GM19463 (cell line): ENCODE data around the gene DNAJC8.

Source experiments
- ATAC-seq: cut with Tn5 transposase; IDR thresholded peaks from one replicate; pipeline ENCODE4 v1.9.1; 2021; ENCODE audit warnings: mild to moderate bottlenecking, moderate library complexity; ENCODE audit not compliant: unreplicated experiment

The DNAJC8 gene, protein sequence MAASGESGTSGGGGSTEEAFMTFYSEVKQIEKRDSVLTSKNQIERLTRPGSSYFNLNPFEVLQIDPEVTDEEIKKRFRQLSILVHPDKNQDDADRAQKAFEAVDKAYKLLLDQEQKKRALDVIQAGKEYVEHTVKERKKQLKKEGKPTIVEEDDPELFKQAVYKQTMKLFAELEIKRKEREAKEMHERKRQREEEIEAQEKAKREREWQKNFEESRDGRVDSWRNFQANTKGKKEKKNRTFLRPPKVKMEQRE

DNA sequence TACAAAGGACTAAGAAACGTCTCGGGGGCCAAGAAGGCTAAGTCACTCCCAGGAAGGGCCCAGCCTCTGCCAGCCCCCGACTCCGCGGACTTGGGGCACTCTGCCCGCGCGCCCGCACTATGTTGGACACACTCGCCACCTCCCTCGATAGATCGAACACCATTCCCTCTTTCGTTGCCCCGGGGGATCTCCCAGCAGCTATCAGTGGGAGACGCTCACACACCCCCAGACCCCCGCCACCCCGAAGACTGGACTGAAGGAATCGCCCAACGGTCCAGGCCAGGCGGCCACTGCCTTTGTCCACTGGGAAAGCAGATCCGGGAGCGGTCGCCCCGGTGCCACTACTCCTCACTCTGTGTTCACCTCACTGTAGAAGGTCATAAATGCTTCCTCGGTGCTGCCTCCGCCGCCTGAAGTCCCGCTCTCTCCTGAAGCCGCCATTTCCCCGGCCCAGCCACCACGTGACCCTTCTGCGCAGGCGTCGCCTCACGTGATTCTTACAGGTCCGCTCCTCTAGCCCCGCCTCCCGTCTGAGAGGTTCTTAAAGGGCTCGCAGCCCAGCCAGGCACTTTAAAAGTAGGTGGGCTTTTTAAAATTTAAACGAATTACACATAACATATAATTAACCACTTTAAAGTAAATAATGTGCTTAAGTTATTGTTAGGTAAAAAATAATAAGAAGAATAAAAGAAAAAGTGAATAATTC lies at the start of gene DNAJC8:
DNAJC8 (minus strand) TSS at position 472 of the 706 bp plus-strand sequence; CDS start at position 441, 31 bp downstream.
- ATAC-seq, result no peak

DNA sequence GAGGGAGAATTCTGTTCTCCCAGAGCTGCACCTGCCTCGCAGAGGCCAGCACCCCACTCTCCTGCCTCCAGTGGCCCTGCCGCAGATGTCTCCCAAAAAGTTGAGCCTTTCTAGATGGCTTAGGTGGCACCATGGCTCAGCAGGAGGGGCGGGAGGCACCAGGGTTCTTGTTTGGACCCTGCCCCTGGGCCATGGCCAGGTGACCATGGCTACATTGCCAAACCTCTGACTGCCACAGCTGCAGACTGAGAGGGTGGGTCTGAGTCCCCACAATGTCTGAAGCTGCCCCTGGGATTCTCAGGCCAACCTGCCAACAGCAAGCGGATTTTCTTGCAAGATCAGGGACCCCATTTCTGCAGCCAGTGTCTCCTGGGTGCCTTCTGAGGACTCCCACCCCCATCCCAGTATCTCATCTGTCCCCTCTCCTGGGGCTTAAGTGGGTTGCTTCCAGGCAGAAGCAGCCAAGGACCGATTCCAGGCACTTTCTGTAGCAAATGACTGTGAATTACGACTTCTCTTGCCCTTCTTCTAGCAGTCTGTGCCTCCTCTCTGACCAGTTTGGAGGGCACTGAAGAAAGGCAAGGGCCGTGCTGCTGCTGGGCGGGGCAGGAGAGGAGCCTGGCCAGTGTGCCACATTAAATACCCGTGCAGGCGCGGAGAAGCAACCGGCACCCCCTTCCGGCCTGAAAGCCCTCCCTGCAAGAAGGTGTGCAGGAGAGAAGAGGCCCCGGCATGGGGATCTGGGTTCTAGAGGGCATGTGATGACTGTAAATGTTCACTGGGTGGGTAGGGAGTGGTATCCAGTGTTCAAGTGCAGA lies 49.0 kb upstream of the DNAJC8 start:
- no peak for ATAC-seq

DNA sequence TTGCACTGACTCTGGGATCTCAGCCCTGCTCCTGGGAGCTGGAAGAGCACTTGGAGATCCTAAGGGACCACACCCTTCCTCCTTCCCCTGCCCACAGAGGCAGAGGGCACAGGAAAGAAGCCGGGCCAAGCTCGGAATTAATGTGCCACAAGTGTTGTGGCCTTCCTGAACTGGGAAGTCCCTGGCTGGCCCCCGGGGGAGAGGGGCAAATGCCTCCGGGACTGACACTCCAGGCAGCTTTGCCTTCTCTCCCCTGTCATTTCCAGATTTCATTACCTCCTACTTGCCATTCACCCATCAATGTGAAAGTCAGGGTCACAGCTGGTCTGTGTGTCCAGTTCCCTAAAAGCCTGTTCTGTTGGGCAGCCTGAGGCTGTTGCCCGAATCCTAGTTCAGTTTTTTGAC lies 48.1 kb upstream of the DNAJC8 start:
- no peak for ATAC-seq

DNA sequence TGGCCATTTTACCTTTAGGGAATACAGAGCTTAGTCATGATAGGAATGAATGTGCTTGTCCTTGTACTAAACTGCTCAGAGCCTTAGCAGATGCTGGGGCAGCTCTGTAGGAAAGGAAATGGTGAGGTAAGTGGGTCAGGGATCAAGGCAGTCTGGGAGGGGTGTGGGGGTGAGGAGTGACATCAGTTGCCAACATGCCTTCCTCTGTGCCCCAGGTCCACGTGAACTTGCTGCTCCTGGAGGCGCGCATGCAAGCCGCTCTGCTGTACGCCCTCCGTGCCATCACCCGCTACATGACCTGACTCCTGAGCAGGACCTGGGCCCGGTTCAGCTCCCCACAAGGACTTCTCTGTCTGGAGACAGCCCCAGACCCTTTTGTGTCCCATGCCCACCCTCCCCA lies 47.7 kb upstream of the DNAJC8 start:
- ATAC-seq, result no peak

DNA sequence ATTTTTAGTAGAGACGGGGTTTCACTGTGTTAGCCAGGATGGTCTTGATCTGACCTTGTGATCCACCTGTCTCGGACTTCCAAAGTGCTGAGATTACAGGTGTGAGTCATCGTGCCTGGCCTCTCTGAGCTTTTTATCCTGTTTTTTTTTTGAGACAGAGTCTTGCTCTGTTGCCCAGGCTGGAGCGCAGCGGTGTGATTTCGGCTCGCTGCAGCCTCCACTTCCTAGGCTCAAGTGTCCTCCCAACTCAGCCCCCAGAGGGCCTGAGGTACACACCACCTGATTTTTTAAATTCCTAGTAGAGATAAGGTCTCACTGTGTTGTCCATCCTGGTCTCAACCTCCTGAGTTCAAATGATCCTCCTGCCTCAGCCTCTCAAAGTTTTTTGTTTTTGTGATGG lies 46.9 kb upstream of the DNAJC8 start:
- no peak for ATAC-seq

DNA sequence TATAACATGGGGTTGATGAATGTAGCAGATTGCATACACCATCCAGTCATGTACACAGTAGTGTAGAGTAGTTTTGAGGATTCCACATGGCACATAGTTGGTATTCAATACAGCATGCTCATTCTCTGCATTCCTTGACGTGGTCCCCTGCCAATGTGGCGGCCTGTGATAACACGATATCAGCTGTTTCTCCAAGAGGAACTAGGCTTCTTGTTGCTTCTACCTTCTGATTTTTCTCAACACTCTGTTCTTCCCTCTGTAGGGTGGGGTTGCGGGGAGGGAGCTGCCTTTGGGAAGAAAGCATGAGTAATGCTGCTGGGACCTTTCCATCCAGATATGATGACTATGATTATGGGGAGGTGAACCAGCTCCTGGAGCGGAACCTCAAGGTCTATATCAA lies 45.9 kb upstream of the DNAJC8 start:
- no peak for ATAC-seq

DNA sequence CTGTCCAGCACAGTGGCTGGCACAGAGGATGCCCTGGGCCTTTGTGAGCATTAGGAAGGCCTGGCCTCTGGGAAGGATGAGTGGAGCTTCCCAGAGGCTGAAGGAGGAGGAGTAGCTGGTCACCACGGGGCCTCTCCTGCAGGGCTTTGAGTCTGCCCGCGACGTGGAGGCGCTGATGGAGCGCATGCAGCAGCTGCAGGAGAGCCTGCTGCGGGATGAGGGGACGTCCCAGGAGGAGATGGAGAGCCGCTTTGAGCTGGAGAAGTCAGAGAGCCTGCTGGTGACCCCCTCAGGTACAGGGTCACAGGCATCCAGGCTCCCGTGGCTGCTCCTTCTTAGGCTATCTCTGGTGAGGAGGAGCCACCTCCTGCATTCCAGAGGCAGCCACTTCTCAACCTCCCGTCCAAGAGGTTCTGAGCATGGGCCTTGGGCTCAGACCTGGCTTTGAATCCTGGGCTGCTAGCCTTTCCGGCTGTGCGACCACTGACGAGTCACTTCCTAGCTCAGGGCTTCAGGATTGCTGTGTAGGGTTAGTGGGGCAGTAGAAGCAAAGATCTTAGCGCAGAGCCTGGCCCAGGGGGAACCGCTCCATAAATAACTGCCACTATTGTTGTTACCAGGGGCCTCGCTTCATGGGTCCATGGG lies 40.5 kb upstream of the DNAJC8 start:
- no peak for ATAC-seq

DNA sequence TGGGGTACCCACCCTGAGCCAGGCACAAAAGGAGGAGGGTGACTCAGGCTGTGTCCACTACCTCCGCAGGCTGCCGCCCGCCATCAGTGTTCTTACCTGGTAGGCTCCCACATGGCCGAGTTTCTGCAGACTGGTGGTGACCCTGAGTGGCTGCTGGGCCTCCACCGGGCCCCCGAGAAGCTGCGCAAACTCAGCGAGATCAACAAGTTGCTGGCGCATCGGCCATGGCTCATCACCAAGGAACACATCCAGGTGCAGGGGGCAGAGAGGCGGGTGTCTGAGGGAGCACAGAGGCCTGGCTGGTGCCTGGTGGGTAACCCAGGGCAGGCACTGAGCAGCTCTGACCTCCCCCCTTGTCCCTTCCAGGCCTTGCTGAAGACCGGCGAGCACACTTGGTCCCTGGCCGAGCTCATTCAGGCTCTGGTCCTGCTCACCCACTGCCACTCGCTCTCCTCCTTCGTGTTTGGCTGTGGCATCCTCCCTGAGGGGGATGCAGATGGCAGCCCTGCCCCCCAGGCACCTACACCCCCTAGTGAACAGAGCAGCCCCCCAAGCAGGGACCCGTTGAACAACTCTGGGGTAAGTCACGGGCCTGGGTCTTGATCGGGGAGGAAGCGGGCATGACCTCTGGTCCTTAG lies 39.5 kb upstream of the DNAJC8 start:
- no peak for ATAC-seq

DNA sequence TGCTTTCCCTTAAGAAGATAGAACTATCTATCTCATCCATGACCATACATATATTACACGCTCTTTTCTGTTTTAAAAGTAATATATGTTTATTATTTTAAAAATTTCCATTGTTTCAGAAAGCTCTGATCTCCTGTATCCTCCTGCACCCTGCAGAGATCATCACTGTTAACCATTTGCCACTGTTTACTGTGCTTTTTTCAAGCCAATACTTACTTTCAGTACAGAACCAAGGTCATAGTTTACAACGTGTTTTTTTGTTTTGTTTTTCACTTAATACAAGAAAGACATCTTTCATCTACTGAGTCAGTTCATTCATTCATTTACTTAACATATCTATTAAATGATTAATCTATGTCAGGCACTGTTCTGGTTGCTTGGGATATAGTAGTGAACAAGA lies 36.7 kb upstream of the DNAJC8 start:
- ATAC-seq, result no peak

DNA sequence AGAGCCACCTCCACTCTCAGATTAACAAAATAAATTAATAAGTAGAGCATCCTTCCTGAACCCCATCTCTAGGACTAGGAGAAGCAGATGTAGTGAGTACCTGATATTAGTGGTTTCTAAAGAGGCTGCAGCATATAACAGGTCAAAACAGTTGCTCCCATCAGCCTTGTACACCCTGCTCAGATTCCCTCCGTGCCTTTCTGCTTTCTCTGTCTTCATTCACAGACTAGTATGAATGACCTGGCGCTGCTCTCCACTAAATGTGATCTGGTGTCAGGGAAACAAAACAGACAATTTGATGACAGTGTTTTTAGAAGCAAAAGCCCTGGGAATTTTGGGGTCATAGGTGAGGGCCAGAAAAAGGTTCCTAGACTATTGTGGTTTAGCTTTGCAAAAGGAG lies 34.8 kb upstream of the DNAJC8 start:
- ATAC-seq, result no peak

DNA sequence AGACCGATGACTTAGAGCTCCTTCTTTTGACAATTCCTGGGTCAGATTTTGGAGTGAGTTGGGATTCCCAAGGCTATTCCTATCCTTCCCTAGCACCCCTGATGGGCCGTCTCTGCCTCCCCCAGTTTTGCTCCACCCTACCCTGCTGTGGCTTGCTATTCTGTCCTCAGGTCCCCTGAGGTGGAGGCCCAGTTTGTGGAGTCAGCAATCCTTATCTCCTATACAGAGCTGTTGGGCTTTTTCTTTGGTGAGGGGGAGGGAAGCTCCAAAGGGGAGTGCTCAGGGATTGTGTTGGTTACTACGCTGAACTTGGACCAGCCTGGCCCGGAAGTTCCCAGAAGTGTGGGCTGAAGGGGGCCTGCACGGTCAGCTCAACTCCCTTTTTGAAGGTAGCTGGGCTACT lies 34.1 kb upstream of the DNAJC8 start:
- ATAC-seq, result no peak

DNA sequence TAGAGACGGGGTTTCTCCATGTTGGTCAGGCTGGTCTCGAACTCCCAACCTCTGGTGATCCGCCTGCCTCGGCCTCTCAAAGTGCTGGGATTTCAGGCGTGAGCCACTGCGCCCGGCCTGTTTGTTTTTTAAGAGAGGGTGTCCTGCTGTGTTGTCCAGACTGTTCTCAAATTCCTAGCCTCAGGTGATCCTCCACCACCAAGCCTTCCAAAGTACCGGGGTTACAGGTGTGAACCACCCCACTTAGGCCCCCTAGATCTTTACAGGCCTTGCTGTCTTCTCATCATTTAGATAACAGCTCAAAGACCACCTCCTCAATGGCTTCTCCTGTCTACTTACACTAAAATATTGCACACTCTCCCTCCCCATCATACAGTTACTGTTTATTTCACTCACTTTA lies 32.7 kb upstream of the DNAJC8 start:
- no peak for ATAC-seq

DNA sequence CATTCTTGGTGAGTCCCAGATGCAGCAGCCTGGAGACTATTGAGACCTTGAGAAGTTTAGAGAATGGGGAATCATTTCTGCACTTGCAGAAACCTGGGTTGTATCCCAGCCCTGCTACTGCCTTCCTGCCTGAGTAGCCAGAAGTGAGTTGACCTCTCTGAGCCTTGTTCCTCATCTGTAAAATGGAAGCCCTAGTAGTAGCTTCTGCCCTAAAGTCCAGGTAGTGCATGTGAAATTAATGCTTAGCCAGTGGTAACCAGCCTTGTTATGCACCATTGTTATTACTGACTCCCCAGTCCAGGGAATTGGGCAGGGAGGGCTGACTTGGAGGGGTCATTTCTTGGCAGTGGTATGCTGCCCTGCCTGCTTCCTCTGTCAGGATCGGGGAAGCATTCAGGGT lies 32.1 kb upstream of the DNAJC8 start:
- no peak for ATAC-seq

DNA sequence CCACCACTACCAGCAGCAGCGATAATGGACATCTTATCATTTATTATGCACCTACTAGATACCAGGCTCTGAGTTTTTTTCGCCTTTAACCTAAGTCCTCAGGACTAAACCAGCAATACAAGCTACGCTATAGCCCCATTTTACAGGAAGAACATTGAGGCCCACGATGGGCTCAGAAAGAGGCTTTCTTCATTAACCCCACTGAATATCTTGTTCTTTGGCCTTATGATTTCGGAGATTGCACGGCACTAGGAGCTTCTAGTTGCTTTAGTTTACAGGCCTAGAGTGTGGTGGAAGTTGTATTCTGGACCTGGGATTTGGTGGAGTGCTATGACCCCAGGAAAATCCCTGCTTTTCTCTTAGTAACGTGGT lies 28.0 kb upstream of the DNAJC8 start:
- no peak for ATAC-seq

DNA sequence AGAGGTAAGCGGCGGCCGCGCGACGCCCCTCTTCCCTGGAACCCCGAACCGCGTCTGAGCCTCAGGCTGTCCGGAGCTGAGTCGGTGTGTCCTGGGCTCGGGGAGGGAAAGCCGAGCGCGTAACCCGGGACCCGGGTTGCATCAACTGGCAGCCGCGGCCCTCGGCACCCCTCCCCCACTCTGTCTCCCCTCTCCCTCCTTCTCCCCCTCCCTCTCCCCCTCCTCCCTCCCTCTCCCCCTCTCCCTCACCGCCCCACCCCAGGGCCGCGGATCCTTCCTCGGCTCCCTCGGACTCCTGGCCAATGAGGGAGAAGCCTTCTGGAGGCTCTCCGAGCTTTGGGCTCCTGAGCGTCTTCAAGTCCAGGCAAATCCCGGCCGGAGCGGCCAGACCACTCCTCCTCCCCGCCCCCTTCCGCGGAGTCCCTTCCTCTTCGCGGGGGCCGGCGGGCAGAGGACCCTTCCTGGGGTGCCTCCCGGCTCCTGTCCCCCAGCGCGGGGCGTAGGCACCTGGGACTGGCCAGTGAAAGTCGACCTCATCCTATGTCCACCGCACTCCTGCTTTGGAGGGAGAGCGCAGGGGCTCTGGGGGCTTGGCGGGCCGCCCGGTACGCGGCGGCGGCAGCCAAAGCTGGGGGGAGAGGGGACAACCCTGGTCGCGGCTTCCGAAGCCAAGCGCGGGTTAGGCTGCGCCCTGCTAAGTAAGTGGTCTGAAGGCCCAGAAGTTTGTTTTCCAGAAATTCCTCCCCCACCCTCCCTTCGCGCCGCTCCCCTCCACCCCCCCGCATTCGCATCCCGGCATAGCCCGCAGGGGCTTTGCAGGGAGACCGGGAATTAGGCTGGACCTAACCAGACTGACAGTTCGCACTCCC lies 27.3 kb upstream of the DNAJC8 start:
- ATAC-seq, result no peak

DNA sequence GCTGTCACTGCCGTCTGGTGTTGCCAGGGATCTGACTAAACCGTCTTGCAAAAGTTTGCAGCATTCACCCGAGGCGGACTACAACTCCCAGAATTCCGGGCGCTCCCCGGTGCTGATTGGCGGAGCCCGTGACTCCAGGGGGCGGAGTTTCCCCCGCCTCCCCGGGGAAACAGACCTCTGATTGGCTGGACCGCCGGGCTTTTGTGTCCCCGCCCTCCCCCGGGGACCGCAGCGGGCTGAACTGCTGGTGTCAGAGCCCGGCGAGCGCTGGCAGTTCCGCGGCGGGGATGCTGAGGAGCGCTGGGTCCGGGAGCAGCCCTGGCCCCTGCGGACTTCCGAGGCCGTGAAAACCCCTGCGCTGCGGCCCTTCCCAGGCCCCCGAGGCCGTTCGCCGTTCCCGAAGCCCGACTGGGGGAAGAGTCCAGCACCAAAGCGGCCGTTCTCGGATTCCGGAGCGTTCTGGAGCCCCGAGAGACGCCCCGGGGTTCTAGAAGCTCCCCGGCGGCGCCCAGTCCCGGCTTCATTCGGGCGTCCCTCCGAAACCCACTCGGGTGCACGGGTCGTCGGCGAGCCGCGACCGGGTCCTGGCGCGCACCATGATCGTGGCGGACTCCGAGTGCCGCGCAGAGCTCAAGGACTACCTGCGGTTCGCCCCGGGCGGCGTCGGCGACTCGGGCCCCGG lies 26.6 kb upstream of the DNAJC8 start, which contains the start of gene SESN2:
SESN2 (plus strand) TSS at position 267 of the 682 bp plus-strand sequence; CDS start at position 597, 330 bp downstream.
- peak; percentile 94 for ATAC-seq

DNA sequence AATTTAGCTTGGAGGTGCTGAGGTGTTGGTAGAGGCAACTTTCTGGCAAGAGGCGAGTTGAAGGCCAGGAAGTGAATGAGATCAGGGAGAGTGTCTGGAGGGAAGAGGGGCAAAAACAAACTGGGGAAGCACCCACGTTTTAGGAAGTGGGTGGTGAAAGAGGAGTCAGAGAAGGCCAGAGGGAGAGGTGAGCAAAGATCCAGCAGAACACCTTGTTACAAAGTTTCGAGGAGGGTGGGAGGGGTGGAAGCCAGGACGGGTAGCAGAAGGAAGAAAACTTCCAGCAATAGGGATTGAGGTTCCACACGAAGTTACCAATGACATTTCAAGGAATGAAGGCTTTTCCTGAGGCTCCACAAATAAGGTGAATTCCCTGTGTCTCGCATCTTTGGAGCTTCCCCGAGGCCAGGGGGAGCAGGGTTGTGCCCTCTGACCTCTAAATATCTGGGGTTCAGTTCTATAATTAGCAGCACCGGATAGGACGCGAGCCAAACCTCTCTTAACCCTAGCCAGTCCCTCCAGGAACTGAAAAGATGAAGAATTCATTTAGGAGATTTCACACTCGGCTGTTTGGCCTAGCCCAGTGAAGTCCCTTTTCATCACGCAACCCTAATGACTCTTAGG lies 25.9 kb upstream of the DNAJC8 start:
- no peak for ATAC-seq

DNA sequence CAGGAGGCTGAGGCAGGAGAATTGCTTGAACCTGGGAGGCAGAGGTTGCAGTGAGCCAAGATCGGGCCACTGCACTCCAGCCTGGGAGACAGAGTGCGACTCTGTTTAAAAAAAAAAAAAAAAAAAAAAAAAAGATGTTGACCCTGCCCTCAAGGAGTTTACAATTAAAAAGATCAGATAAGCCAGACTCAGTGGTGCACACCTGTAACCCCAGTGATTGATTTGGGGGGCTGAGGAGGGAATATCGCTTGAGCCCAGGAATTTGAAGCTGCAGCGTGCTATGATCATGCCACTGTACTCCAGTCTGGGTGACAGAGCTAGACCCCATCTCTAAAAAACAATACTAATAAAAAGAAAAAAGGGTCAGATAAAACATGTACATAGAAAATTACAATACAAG lies 24.9 kb upstream of the DNAJC8 start:
- ATAC-seq, result no peak
